Common myeloid progenitor, CD34-positive (primary cell): ENCODE measurements around the gene F2R.
"Not testable (repeated sequence)": the region's sequence is repeated elsewhere in the genome, so short reads cannot be mapped to it uniquely, and the experiment has no call there.

Experiments
- CTCF ChIA-PET: fragments of 350-600 bp; sonication (Branson Sonifier 250); formaldehyde crosslinking; loops from one replicate; lab custom pipeline; 2021; ENCODE audit warnings: antibody characterized with exemption; lab: Charles Lee
- POLR2A ChIA-PET: fragments of 350-600 bp; sonication (Branson Sonifier 250); formaldehyde crosslinking; loops from one replicate; lab custom pipeline; 2021; ENCODE audit warnings: antibody characterized with exemption; lab: Charles Lee
- DNase-seq, 3 donors: peaks; one replicate each; pipeline versions ENCODE4 v3.0.0 to v3.0.0-alpha.2; 2013
- H3K27ac ChIP-seq, 2 experiments: 1 replicate in 1 of 2; 2 replicates in 1 of 2; pipeline ENCODE4 v1.7.0; 2013; ENCODE audit warnings: inconsistent platforms in 2 of 2, low read length in 2 of 2, mild to moderate bottlenecking in 2 of 2, low read depth in 1 of 2, moderate library complexity in 1 of 2; ENCODE audit not compliant: severe bottlenecking in 2 of 2, insufficient read depth in 1 of 2, poor library complexity in 1 of 2
- H3K27me3 ChIP-seq, 5 experiments: replicated peaks in 2 of 5; 1 replicate in 3 of 5; 2 replicates in 2 of 5; pipeline versions ENCODE4 v1.6.1 to v1.7.0; 2013; ENCODE audit warnings: low read length in 4 of 5, mild to moderate bottlenecking in 2 of 5, moderate library complexity in 2 of 5, inconsistent platforms in 1 of 5; ENCODE audit not compliant: insufficient read depth in 5 of 5, control insufficient read depth in 4 of 5
- H3K36me3 ChIP-seq, 4 experiments: 1 replicate in 2 of 4; 2 replicates in 2 of 4; pipeline versions ENCODE4 v1.6.1 to v1.7.0; 2013; ENCODE audit warnings: low read length in 3 of 4, control low read depth in 1 of 4, mild to moderate bottlenecking in 1 of 4; ENCODE audit not compliant: control insufficient read depth in 4 of 4, insufficient read depth in 4 of 4
- H3K4me1 ChIP-seq, 4 experiments: 1 replicate in 3 of 4; 2 replicates in 1 of 4; pipeline versions ENCODE4 v1.6.1 to v1.7.1; 2013; ENCODE audit warnings: low read length in 3 of 4, mild to moderate bottlenecking in 3 of 4, control low read depth in 1 of 4, inconsistent platforms in 1 of 4, moderate library complexity in 1 of 4; ENCODE audit not compliant: control insufficient read depth in 4 of 4, insufficient read depth in 4 of 4; ENCODE audit errors: control extremely low read depth in 1 of 4
- H3K4me3 ChIP-seq, 7 experiments: 1 replicate in 4 of 7; 2 replicates in 3 of 7; pipeline versions ENCODE4 v1.5.1 to v1.7.0; 2013; ENCODE audit warnings: mild to moderate bottlenecking in 7 of 7, low read length in 6 of 7, moderate library complexity in 6 of 7, inconsistent platforms in 2 of 7, low read depth in 2 of 7, control low read depth in 1 of 7; ENCODE audit not compliant: insufficient read depth in 4 of 7, control insufficient read depth in 1 of 7; ENCODE audit errors: extremely low read depth in 1 of 7
- H3K9me3 ChIP-seq, 5 experiments: 1 replicate in 4 of 5; 2 replicates in 1 of 5; pipeline versions ENCODE4 v1.6.1 to v1.7.1; 2013; ENCODE audit warnings: low read length in 4 of 5, mild to moderate bottlenecking in 2 of 5, inconsistent platforms in 1 of 5, low read depth in 1 of 5, moderate library complexity in 1 of 5; ENCODE audit not compliant: control insufficient read depth in 4 of 5, insufficient read depth in 2 of 5; ENCODE audit errors: control extremely low read depth in 1 of 5
- WGBS: methylation state at CpG from one replicate; pipeline ENCODE4 v1.1.5; 2013; ENCODE audit not compliant: insufficient coverage; 5-methylcytosine and 5-hydroxymethylcytosine counted together

The F2R gene

GRCh38 chr5:76733049-76733417, 17.1 kb downstream of the F2R start:
- ChIA-PET POLR2A (no interaction called here), CTCF (interaction anchor here (1.0 to 1.3 kb wide), 2 partner anchors 15 to 18 kb away, joined by 3 read pairs; no protein-coding TSS in a partner anchor)

DNA sequence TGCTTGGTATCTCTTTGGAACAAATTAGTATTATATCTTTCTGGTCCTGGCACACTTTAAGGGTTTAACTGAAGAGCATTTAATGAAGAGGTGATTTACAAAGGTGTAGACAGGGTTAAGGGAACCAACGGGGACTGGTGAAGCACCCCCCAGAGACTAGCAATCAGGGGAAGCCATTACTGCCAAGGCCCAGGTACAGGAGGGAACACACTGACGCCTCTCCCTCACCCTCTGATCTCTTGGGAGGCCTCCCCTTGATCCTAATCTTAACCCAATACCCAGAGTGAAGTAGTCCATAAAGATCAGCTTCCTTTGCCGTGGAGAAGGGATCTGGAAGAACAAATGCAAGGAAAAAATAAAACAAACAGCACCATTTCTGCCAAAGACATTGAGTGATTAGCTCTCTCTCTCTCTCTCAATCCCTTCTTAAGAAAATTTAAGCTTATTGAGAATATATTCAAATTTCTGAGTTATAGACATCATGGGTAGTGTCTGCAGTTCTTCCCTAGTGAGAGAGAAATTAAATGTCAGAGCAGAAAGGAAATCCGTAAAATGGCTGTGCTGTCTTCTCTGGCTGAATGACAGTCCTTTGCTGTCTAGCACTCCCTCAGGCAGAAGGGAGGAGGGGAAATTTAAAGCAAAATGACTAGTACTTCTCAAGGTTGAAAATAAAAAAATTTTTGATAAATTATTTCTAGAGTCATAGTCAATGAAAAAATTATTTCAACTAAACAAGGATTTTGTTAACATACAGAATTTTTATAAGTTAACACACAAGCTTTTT, 20.0 kb downstream of the F2R start:
- Histone ChIP-seq H3K4me1 (peaks cover 17 to 35% (median 22%) of the 10 kb centered on the region in 4 experiments), H3K4me3 (no peak overlapping the region), H3K27ac (peak overlapping the region; percentile 29 to 56), H3K27me3 (no peaks in the 10 kb centered on the region), H3K9me3 (peaks cover 0 to under 1% (median 0%) of the 10 kb centered on the region in 5 experiments), H3K36me3 (peaks cover 5 to 29% (median 14%) of the 10 kb centered on the region in 4 experiments)
- ChIA-PET POLR2A (no interaction called here), CTCF (interaction anchor here (0.8 to 1.7 kb wide), 6 partner anchors 9 to 39 kb away, joined by 3 to 6 read pairs (median 3); no protein-coding TSS in a partner anchor)
- WGBS = 57% methylated on average over 1 of the region's 4 CpGs
- peak in 1 of 3 donors; percentile 42 for DNase-seq

More at GRCh38 chr5:76733049-76733417, 17.1 kb downstream of the F2R start:
- Histone ChIP-seq H3K27me3 (no peaks in the 10 kb centered on the region), H3K36me3 (peaks cover 6 to 47% (median 17%) of the 10 kb centered on the region in 4 experiments), H3K27ac (no peak overlapping the region), H3K4me1 (peaks cover 6 to 22% (median 14%) of the 10 kb centered on the region in 4 experiments), H3K9me3 (peaks cover 5 to 22% (median 15%) of the 10 kb centered on the region in 5 experiments), H3K4me3 (no peak overlapping the region)
- no peak for DNase-seq
- WGBS = 88% methylated on average over 13 of the region's 13 CpGs

- 70% methylated on average over 6 of the region's 6 CpGs for WGBS
- peaks cover 17 to 35% (median 22%) of the 10 kb centered on the region in 4 experiments for H3K4me1 ChIP-seq
- POLR2A ChIA-PET = no interaction called here
Measured at GRCh38 chr5:76736679-76737556, 21.0 kb downstream of the F2R start.

GRCh38 chr5:76737846-76738245, 21.9 kb downstream of the F2R start:
- ChIA-PET CTCF (interaction anchor here (0.9 to 4.9 kb wide), 9 partner anchors 8 to 24 kb away, joined by 3 to 18 read pairs (median 6); no protein-coding TSS in a partner anchor), POLR2A (no interaction called here)
- whole genome bisulfite sequencing = 96% methylated on average over 3 of the region's 5 CpGs
- peak overlapping the region; percentile 79 to 89 for H3K27ac ChIP-seq
- no peak for DNase-seq
- H3K4me1 ChIP-seq = peaks cover 17 to 35% (median 22%) of the 10 kb centered on the region in 4 experiments
- no peak overlapping the region for H3K4me3 ChIP-seq
- H3K9me3 ChIP-seq = no peaks in the 10 kb centered on the region
- no peaks in the 10 kb centered on the region for H3K27me3 ChIP-seq
- H3K36me3 ChIP-seq = peaks cover 0 to 18% (median 9%) of the 10 kb centered on the region in 4 experiments

More at GRCh38 chr5:76736679-76737556, 21.0 kb downstream of the F2R start:
- no peaks in the 10 kb centered on the region for H3K27me3 ChIP-seq
- CTCF ChIA-PET = interaction anchor here (0.9 to 4.9 kb wide), 10 partner anchors 7 to 37 kb away, joined by 3 to 18 read pairs (median 5); no protein-coding TSS in a partner anchor
- DNase-seq = peak in 2 of 3 donors; percentile 59 to 75
- peak overlapping the region in 1 of 2 experiments; percentile 56 for H3K27ac ChIP-seq
- H3K36me3 ChIP-seq = peaks cover 3 to 25% (median 13%) of the 10 kb centered on the region in 4 experiments
- H3K4me3 ChIP-seq = no peak overlapping the region
- no peaks in the 10 kb centered on the region for H3K9me3 ChIP-seq

DNA sequence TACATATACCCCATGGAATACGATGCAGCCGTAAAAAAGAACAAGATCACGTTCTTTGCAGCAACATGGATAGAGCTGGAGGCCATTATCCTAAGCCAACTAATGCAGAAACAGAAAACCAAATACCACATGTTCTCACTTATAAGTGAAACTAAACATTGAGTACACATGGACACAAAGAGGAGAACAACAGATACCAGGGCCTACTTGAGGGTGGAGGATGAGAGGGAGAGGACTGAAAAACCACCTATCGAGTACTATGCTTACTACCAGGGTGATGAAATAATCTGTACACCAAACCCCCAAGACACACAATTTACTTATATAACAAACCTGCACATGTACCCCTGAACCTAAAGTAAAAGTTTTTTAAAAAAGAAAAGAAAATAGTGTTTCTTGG, 25.6 kb downstream of the F2R start:
- H3K9me3 ChIP-seq, H3K36me3 ChIP-seq, DNase-seq, H3K27me3 ChIP-seq, H3K27ac ChIP-seq, POLR2A ChIA-PET, H3K4me3 ChIP-seq: not testable (repeated sequence)
- no CpG with 5 or more reads among the region's 4 CpGs for WGBS
- H3K4me1 ChIP-seq = peaks cover 10 to 27% (median 21%) of the 10 kb centered on the region in 4 experiments
- CTCF ChIA-PET = interaction anchor here (1.0 to 2.6 kb wide), 3 partner anchors 16 to 27 kb away, joined by 3 to 8 read pairs (median 4); no protein-coding TSS in a partner anchor

DNA sequence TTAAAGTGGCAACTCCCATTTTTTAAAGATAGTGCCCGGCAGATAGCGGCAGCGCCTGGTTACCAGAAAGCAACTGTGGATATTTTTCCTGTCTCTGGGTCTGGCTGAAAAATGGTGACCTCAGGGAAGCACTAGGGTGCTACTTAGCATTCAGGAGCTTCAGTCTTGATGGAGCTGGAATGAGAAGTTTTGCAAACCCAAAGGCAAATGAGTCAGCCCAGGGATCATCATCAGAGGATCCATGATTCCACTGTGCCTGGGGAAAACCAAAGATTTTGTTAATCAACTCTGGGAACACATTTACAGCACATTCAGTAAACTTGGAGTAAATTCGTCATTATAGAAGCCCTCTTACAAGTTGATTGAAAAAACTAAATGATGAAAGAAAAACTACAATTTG, 26.7 kb downstream of the F2R start:
- no peaks in the 10 kb centered on the region for H3K9me3 ChIP-seq
- CTCF ChIA-PET = interaction anchor here (2.6 kb wide), 1 partner anchor 25 kb away, joined by 8 read pairs; no protein-coding TSS in a partner anchor
- H3K36me3 ChIP-seq = no peaks in the 10 kb centered on the region
- POLR2A ChIA-PET = no interaction called here
- peaks cover 5 to 21% (median 13%) of the 10 kb centered on the region in 4 experiments for H3K4me1 ChIP-seq
- no peak overlapping the region for H3K27ac ChIP-seq
- H3K4me3 ChIP-seq = no peak overlapping the region
- H3K27me3 ChIP-seq = no peaks in the 10 kb centered on the region
- DNase-seq = no peak
- no CpG with 5 or more reads among the region's 4 CpGs for WGBS
